Hepatocyte (in vitro differentiated cells): ENCODE measurements around the gene CCR1. TPM values are rescaled to one million over a fixed set of nuclear protein-coding genes. Genes with fewer than 3 reads are reported as not detected.
"Not testable (repeated sequence)": the region's sequence is repeated elsewhere in the genome, so short reads cannot be mapped to it uniquely, and the experiment has no call there.

ENCODE experiments used
- DNase-seq: peaks from one replicate; pipeline ENCODE4 v3.0.0-alpha.2; 2016; ENCODE audit warnings: low spot score
- H2AFZ ChIP-seq: fragments of 200-600 bp; sonication (generic); 2 replicates; pipeline ENCODE4 v1.6.0; 2016; ENCODE audit warnings: antibody characterized with exemption, mild to moderate bottlenecking
- H3K27ac ChIP-seq: fragments of 200-600 bp; sonication (generic); 2 replicates; pipeline ENCODE4 v1.5.1; 2016; ENCODE audit warnings: mild to moderate bottlenecking
- H3K27me3 ChIP-seq: fragments of 200-600 bp; sonication (generic); 2 replicates; pipeline ENCODE4 v1.6.1; 2016
- H3K36me3 ChIP-seq: fragments of 200-600 bp; sonication (generic); replicated peaks from 2 replicates; pipeline ENCODE4 v1.5.1; 2016; ENCODE audit warnings: low read depth; ENCODE audit not compliant: insufficient read depth
- H3K4me1 ChIP-seq: fragments of 200-600 bp; sonication (generic); 2 replicates; pipeline ENCODE4 v1.5.1; 2016; ENCODE audit warnings: mild to moderate bottlenecking, moderate library complexity; ENCODE audit not compliant: insufficient read depth
- H3K4me2 ChIP-seq: fragments of 200-600 bp; sonication (generic); 2 replicates; pipeline ENCODE4 v1.6.0; 2016
- H3K4me3 ChIP-seq: fragments of 200-600 bp; sonication (generic); 2 replicates; pipeline ENCODE4 v1.5.1; 2016; ENCODE audit warnings: mild to moderate bottlenecking
- H3K79me2 ChIP-seq: fragments of 200-600 bp; sonication (generic); 2 replicates; pipeline ENCODE4 v1.6.0; 2017; ENCODE audit warnings: mild to moderate bottlenecking
- H3K9me2 ChIP-seq: fragments of 200-600 bp; sonication (generic); replicated peaks from 2 replicates; pipeline ENCODE4 v1.6.0; 2017; ENCODE audit warnings: mild to moderate bottlenecking; ENCODE audit not compliant: insufficient read depth
- H3K9me3 ChIP-seq: fragments of 200-600 bp; sonication (generic); 2 replicates; pipeline ENCODE4 v1.5.1; 2016; ENCODE audit warnings: low read depth, mild to moderate bottlenecking
- H4K20me1 ChIP-seq: fragments of 200-600 bp; sonication (generic); 2 replicates; pipeline ENCODE4 v1.6.0; 2016; ENCODE audit warnings: mild to moderate bottlenecking; ENCODE audit not compliant: insufficient read depth, poor library complexity, severe bottlenecking
- EZH2 ChIP-seq: fragments of 200-600 bp; sonication (generic); IDR thresholded peaks from 2 replicates; pipeline ENCODE4 v1.6.1; 2016; ENCODE audit warnings: antibody characterized with exemption, mild to moderate bottlenecking, borderline replicate concordance
- EZH2phosphoT487 ChIP-seq: fragments of 200-600 bp; sonication (generic); IDR thresholded peaks from one replicate; pipeline ENCODE4 v1.6.1; 2018; ENCODE audit warnings: antibody characterized with exemption, mild to moderate bottlenecking, low read depth, moderate library complexity; ENCODE audit not compliant: unreplicated experiment, severe bottlenecking
- WGBS: methylation state at CpG from one replicate; pipeline ENCODE4 v1.1.6; 2016; ENCODE audit warnings: low lambda C conversion rate; ENCODE audit errors: missing lambda C conversion rate; 5-methylcytosine and 5-hydroxymethylcytosine counted together
- polyA plus RNA-seq: library from polyadenylated mRNA; unstranded; fragments of >200 nt; fragmentation: Nextera tagmentation; extraction: Ambion mirVana; gene quantifications from 2 replicates; pipeline ENCODE4 v1.2.1, GENCODE V29; 2016
- total RNA-seq: library from RNA; depleted of rRNA; stranded (reverse); fragments of >200 nt; gene quantifications from 2 replicates; pipeline ENCODE4 v1.2.3, GENCODE V29; 2014
- TF ChIP-seq, protein P1 (sequence below): fragments of 200-600 bp; sonication (generic); IDR thresholded peaks from 2 replicates; pipeline ENCODE4 v1.5.1; 2016; ENCODE audit warnings: antibody characterized with exemption, mild to moderate bottlenecking; ENCODE audit not compliant: poor library complexity

CCR1 gene
- total and polyA plus RNA-seq, 2 experiments from 2014 or later: 1.8 to 3.5 TPM

DNA sequence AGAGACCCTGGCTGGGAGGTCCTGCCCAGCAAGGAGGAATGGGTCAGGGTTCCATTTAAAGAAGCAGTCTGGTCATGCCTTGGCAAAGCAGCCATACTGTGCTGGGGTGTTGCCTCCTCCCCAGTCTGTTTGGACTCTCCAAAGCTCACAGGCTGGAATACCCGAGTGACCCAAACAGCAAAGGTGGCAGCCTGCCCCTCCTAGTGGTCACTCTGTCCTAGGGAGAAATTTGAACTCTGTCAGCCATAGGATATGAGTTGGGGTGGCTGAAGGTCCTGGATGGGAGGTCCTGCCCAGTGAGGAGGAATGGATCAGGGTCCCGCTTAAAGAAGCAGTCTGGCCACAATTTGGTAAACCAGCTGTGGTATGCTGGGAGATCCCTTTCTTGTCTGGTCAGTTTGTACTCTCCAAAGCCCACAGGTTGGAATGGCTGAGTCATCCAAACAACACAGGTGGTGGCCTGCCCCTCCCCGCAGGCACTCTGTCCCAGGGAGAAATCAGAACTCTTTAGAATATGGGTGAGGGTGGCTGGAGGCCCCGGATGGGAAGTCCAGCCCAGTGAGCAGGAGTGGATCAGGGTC, 45.0 kb downstream of the CCR1 start:
- Histone ChIP-seq H3K4me1 (peaks cover 19% of the 10 kb centered on the region), H3K4me2 (peak overlapping the region; percentile 53), H3K9me3 (no peaks in the 10 kb centered on the region), H3K27me3 (no peaks in the 10 kb centered on the region), H3K9me2 (no peaks in the 10 kb centered on the region), H3K79me2 (no peaks in the 10 kb centered on the region), H3K27ac (peak overlapping the region; percentile 90), H3K36me3 (no peaks in the 10 kb centered on the region), H3K4me3 (no peak overlapping the region), H2AFZ (no peak overlapping the region), H4K20me1 (no peaks in the 10 kb centered on the region)
- DNase-seq: peak; percentile 50
- TF ChIP-seq EZH2: no peak
- WGBS: 56% methylated on average over 4 of the region's 4 CpGs

DNA sequence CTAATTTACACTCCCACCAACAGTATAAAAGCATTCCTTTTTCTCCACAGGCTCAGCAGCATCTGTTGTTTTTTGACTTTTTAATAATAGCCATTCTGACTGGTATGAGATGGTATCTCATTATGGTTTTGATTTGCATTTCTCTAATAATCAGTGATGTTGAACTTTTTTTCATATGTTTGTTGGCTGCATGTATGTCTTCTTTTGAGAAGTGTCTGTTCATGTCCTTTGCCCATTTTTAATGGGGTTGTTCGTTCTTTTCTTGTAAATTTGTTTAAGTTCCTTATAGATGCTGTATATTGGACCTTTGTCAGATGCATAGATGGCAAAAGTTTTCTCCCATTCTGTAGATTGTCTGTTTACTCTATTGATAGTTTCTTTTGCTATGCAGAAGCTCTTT, 50.4 kb downstream of the CCR1 start:
- not testable (repeated sequence) for H3K9me3 ChIP-seq, H3K4me1 ChIP-seq, H3K27me3 ChIP-seq, H3K9me2 ChIP-seq, H3K79me2 ChIP-seq, DNase-seq, H3K4me2 ChIP-seq, H2AFZ ChIP-seq, H3K27ac ChIP-seq, H3K36me3 ChIP-seq, H3K4me3 ChIP-seq, H4K20me1 ChIP-seq
- whole genome bisulfite sequencing: 82% methylated on average over 1 of the region's 1 CpG

GRCh38 chr3:46154311-46154710, 53.8 kb downstream of the CCR1 start:
- Histone ChIP-seq H2AFZ (no peak overlapping the region), H3K4me3 (no peak overlapping the region), H3K4me1 (no peaks in the 10 kb centered on the region), H3K79me2 (no peaks in the 10 kb centered on the region), H3K9me2 (no peaks in the 10 kb centered on the region), H3K27ac (no peak overlapping the region), H3K36me3 (no peaks in the 10 kb centered on the region), H3K27me3 (no peaks in the 10 kb centered on the region), H3K9me3 (no peaks in the 10 kb centered on the region), H3K4me2 (no peak overlapping the region), H4K20me1 (no peaks in the 10 kb centered on the region)
- DNase-seq: no peak
- TF ChIP-seq, protein P1, sequence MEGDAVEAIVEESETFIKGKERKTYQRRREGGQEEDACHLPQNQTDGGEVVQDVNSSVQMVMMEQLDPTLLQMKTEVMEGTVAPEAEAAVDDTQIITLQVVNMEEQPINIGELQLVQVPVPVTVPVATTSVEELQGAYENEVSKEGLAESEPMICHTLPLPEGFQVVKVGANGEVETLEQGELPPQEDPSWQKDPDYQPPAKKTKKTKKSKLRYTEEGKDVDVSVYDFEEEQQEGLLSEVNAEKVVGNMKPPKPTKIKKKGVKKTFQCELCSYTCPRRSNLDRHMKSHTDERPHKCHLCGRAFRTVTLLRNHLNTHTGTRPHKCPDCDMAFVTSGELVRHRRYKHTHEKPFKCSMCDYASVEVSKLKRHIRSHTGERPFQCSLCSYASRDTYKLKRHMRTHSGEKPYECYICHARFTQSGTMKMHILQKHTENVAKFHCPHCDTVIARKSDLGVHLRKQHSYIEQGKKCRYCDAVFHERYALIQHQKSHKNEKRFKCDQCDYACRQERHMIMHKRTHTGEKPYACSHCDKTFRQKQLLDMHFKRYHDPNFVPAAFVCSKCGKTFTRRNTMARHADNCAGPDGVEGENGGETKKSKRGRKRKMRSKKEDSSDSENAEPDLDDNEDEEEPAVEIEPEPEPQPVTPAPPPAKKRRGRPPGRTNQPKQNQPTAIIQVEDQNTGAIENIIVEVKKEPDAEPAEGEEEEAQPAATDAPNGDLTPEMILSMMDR: no peak
- TF ChIP-seq EZH2 (no peak), EZH2phosphoT487 (no peak)
- WGBS: 96% methylated on average over 1 of the region's 1 CpG

Other genes starting within 250 kb of the CCR1 start
- gene FYCO1, start 212.5 kb downstream of the CCR1 start, total RNA-seq: 23.0 and 26.8 TPM in 2 replicates
- 7.5 and 9.0 TPM in 2 replicates for gene FYCO1, start 212.5 kb downstream of the CCR1 start, polyA plus RNA-seq
- gene XCR1, start 180.8 kb downstream of the CCR1 start, total RNA-seq: 0.27 and 0.40 TPM in 2 replicates
- 0.30 and 0.86 TPM in 2 replicates for gene XCR1, start 180.8 kb downstream of the CCR1 start, polyA plus RNA-seq
- gene CCR3, start 34.1 kb upstream of the CCR1 start, total RNA-seq: 0.40 TPM in 1 of 2 replicates, not detected in the other
- 0.12 TPM in 1 of 2 replicates, not detected in the other for gene CCR3, start 34.1 kb upstream of the CCR1 start, polyA plus RNA-seq
- 0.04 and 0.23 TPM in 2 replicates for gene CCR2, start 145.8 kb upstream of the CCR1 start, total RNA-seq
- gene CCR2, start 145.8 kb upstream of the CCR1 start, polyA plus RNA-seq: not detected in 2 replicates
- gene CCR5, start 162.6 kb upstream of the CCR1 start, total RNA-seq: 0.07 TPM in 1 of 2 replicates, not detected in the other
- gene CCR5, start 162.6 kb upstream of the CCR1 start, polyA plus RNA-seq: not detected in 2 replicates
- 1.5 and 3.1 TPM in 2 replicates for gene CCRL2, start 198.9 kb upstream of the CCR1 start, total RNA-seq
- 1.6 and 4.0 TPM in 2 replicates for gene CCRL2, start 198.9 kb upstream of the CCR1 start, polyA plus RNA-seq